Ovary (tissue), 1 donor: Measurements from ENCODE around the gene LRIT2.
"Not testable (repeated sequence)": the region's sequence is repeated elsewhere in the genome, so short reads cannot be mapped to it uniquely, and the experiment has no call there.

Experiments used
- EP300 ChIP-seq: sonication (generic); formaldehyde crosslinking; IDR thresholded peaks from one replicate; pipeline ENCODE4 v1.6.1; 2017; ENCODE audit warnings: antibody characterized with exemption
- POLR2A ChIP-seq: fragments of 450-650 bp; IDR thresholded peaks from one replicate; pipeline ENCODE4 v1.6.1; 2017; ENCODE audit warnings: antibody characterized with exemption, mild to moderate bottlenecking, moderate library complexity

DNA sequence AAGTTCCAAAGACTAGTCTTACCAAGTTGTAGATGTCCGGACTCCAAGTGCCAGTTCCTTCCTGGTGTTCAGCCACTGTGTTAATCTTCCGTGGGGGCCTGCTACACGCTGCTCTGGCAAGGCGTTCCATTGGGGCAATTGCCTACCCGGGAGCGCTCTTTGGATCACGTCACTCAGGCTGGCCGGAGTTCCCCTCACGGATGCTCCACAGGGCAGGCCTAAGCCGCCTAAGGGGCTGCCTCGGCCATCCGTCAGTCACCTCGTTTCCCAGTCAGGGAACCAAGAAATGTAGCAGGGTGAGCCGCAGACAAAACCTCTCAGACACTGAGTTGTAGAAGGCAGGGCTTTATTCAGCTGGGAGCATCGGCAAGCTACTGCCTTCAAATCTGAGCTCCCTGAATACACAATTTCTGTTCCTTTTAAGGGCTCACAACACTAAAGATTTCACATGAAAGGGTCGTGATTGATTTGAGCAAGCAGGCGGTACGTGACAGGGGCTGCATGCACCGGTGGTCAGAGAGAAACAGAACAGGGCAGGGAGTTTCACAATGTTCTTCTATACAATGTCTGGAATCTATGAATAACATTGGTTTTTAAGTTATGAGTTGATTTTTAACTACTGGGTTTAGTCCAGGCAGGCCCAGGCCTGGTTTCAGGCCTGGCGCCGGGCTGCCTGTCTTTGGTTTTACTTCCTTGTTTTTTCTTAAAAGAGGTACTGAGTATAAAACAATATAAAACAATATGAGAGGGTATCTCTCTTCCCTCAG, 53.5 kb downstream of the LRIT2 start:
- not testable (repeated sequence) for TF ChIP-seq POLR2A, EP300
